Peyer's patch (tissue), 4 donors: ENCODE results near the gene RABGEF1.
"Not testable (repeated sequence)": the region's sequence is repeated elsewhere in the genome, so short reads cannot be mapped to it uniquely, and the experiment has no call there.

Source experiments
- CTCF ChIP-seq, 6 experiments: fragments of 450-650 bp in 4 of 6; fragments of 200-600 bp in 2 of 6; sonication (generic) in 1 of 6; IDR thresholded peaks; one replicate each; pipeline ENCODE4 v1.5.1; 2017 to 2019; ENCODE audit warnings: antibody characterized with exemption in 6 of 6, mild to moderate bottlenecking in 3 of 6, moderate library complexity in 1 of 6
- POLR2A ChIP-seq, 2 donors: fragments of 450-650 bp; IDR thresholded peaks; one replicate each; pipeline ENCODE4 v1.5.1; 2017; ENCODE audit warnings: antibody characterized with exemption in 2 of 2, mild to moderate bottlenecking in 2 of 2, moderate library complexity in 2 of 2

DNA sequence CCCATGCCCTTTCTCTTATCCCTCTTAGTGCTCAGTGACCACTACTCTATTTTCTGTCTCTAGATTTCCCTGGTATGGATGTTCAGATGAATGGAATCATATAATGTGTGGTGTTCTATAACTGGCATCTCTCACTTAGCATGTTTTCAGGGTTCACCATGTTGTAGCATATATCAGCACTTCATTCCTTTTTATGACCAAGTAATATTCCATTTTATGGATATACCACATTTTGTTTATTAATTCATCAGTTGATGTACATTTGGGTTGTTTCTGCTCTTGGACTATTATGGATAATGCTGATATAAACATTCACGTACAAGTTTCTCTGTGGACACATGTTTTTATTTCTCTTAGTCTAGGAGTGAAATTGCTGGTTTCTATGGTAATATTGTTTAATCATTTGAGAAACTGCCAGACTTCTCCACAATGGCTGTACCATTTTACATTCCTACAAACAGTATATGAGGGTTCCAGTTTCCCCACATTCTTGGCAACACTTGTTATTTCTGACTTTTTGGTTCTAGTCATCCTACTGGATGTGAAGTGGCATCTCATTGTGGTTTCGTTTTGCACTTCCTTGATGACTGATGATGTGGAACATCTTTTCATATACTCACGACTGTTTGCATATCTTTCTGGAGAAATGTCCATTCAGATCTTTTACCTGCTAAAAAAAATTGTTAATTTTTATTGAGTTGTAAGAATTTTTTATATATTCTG lies 23.3 kb downstream of the RABGEF1 start:
- TF ChIP-seq CTCF, POLR2A (IDR thresholded peaks at IDR 0.05): not testable (repeated sequence)
